Stimulated activated CD8-positive, alpha-beta memory T cell treated with anti-CD3 and anti-CD28 coated beads, Interleukin-7, amount 100 ng/mL, for 4 hours (primary cell): ENCODE data around the gene TACR1.

Experiments used
- DNase-seq, 2 donors: peaks; one replicate each; pipeline ENCODE4 v3.0.0-alpha.2; 2020; ENCODE audit warnings: low read depth in 2 of 2

Gene TACR1

GRCh38 chr2:75047992-75048625, 151.2 kb downstream of the TACR1 start:
- no peak for DNase-seq

DNA sequence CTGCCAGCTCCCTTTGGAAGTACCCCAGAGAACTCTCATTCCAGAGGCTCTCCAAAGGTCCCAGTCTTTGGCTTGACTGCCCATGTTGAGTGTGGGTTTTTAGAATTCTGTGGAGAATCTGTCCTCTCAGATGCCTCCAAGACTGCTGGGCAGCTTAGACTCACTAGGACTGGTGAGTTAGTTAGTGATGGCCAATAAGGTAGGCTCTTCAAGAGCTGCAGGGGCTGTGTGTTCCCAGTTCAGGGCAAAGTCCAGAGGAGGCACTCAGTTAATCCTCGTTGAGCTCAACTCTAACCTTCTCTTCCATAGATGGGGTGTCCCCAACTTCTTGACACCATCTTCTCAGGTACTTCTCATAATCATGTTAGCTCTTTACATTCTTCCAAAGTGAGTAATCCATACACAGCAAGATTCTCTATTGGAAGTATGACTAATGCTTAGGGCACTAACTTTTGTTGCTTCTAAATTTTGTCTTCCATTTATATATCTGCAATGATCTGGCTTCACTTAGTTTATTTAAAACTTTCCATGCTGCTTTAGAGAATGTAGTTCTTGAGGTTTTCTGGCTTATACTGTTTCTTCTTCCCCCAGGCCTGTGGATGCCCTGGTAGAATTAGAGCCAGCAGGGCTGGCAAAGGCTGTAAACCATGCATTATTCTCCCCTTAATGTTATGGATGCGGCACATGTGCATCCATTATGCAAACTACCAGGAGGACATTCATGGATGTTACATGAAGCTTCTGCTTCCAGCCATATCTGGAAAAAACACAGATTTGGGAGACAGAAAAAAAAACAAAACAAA, 151.9 kb downstream of the TACR1 start:
- no peak for DNase-seq

DNA sequence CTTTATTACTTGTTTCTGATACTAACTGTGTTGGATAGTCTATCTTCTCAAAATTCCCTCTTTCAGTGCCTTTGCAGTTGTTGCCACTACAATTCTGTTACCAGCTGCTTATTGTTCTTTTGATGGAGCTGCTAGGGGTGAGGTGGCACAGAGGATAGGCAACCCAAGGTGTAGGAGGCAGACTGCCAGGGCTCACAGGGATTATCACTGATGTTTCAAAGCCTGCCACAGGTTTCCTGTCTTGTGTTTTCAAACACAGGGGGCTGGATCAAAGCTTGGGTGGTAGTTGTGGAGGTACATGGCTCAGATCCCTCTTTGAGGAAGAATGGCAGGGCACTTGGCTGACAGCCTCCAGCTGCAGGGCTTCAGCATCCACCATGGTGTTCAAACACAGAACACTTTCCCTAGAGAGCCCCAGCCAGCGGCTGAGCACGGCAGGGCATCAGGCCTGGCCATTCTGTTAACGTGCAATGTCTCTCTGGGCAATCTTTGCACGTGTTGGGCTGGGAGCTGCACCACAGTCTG, 153.7 kb downstream of the TACR1 start:
- DNase-seq: no peak

GRCh38 chr2:75044291-75044690, 155.0 kb downstream of the TACR1 start:
- no peak for DNase-seq

DNA sequence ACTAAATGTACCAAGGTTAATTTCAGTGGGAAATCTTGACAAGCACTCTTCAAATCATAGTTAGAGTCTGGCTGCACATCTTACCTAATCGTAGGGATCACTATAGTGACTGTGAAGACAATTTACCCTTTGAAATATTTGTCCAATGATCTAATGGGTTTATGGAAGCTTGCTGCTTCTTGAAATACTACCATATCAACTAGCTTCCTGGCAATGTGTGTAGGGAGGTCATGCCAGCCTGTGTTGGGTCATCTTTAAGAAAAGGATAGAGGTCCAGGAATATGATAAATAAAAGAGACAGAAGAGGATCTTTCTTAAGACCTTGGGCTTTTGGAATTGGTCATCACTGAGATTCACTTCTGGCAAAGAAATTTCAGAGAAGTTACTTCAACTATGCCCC, 156.5 kb downstream of the TACR1 start:
- no peak for DNase-seq

DNA sequence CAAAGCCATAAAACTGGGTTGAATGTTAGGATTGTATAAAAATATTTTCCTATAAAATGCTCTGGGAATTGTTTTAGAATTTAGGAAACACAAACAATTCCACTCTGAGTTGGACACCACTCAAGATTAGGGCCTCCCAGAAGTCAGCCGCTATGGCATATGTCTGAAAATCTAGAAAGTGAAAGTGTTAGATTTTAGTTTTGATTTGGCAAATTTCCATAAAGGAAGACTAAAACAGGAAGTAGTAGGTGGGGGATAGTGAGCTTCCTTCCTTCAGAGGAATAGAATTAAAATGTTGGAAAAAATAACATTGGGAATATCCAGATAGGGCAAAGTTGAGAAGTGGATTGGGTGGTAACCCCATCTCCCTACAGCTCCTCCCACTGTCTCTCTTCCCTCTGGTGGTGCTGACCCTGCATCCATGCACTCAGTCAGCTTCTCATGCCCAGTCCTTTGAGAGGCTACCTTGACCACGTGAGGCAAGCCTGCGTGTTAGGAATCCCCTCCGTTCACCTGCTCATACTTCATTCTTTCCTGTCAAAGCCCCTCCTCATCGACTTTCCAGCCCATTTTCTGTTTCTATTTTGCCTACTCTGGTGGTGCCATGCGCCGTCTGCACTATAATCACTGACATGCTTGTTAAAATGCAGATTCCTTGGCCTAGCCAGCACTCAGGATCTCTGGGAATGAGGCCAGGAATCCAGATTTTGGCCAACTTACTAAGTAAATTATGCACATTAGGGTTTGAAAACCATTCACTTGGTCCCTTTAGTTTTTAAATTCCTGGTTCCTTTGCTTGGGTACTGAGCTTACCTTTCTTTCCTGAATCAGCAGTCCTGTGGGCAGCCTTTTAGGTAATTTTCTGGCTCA, 157.4 kb downstream of the TACR1 start:
- DNase-seq: no peak

DNA sequence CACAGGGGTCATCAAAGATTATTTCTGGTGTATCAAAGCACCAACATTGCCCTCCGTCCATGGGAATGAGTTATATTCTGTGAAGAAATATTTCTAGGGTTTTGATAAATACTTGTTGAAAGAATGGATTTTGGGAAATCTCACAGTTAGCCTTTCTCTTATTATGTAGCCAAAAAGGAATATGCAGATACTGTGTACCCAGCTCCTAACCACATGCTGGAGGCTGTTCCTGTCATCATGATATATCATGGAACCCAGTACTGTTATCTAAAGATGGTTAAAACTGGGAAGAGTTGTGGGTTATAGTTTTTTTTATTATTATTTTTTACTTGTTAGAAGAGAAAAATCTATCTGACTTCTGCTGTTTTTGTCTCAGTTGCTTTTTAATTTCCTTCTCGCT, 158.1 kb downstream of the TACR1 start:
- no peak for DNase-seq

GRCh38 chr2:75035444-75036353, 163.6 kb downstream of the TACR1 start:
- DNase-seq: no peak

DNA sequence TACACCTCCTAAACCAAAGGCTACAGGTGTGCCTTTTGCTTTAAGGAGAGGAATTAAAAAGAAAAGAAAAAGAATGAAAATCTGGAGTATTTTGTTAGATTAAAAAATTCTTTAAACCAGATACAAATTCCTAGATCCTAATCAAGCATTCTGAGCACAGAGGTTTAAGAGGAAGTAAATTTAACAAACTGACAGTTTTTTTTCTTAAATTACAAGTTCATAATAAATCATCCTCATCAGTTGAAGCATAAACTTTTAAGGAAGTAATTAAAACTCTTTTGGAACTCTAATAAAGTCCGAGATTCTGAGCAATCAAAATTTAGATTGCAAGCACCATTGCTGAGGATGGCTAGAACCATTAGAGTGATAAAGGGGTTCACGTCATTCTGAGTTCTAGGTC, 165.8 kb downstream of the TACR1 start:
- DNase-seq: no peak

GRCh38 chr2:75031906-75032803, 167.2 kb downstream of the TACR1 start:
- no peak for DNase-seq

- no peak for DNase-seq
Observed at GRCh38 chr2:75031171-75031570, 168.1 kb downstream of the TACR1 start.

GRCh38 chr2:75030218-75031009, 168.9 kb downstream of the TACR1 start:
- DNase-seq: no peak

GRCh38 chr2:75027886-75028285, 171.4 kb downstream of the TACR1 start:
- DNase-seq: no peak

DNA sequence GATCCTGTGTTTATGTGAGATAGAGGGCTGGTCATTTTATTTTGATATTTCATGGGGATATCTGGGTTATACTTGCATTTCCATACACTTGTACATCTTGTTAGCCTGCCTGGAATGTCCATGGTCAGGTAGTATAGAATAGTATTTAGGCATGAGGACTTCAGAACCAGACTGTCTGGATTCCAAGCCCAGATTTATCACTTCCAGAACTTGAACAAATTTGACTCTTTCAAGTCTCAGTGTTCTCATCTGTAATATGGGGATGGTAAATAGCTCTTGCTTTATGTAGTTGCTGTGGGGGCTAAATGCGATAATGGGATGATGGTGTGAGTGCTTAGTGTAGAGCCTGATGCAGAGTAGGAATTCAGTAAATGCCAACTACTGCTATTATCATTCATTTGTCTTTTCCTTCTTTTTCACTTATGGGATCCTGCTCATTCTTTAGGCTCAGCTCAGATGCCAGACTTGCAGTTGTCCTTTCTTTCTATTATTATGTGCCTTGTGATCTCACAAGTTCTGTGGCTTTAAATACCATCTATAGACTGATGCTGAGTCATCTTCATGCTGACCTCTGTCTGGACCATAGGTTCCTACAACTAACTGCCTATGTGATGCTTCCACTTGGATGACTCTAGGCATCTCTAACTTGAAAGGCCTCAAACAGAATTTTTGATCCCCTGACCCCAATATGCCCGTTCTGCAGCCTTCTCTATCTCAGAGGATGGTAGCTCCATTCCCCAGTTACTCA, 173.5 kb downstream of the TACR1 start:
- no peak for DNase-seq

DNA sequence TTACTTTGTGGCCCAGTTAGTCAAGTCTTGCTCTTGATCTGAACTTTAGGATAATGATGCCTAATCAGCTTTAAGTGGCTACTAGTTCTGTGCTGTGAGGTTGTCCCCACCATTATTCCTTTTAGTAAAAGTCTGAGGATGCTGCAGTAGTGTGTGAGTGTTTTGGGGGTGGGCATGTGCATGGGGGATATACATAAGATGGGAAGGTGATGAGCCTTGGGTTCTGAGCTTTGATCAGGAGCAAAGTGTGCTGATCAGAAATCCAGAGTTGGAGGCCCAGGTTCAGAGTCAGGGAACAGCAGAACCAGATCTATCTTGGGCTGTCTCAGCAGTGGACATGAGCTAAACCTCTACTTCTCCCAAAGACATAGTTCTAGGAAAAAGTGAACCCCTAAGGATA, 174.1 kb downstream of the TACR1 start:
- DNase-seq: no peak

DNA sequence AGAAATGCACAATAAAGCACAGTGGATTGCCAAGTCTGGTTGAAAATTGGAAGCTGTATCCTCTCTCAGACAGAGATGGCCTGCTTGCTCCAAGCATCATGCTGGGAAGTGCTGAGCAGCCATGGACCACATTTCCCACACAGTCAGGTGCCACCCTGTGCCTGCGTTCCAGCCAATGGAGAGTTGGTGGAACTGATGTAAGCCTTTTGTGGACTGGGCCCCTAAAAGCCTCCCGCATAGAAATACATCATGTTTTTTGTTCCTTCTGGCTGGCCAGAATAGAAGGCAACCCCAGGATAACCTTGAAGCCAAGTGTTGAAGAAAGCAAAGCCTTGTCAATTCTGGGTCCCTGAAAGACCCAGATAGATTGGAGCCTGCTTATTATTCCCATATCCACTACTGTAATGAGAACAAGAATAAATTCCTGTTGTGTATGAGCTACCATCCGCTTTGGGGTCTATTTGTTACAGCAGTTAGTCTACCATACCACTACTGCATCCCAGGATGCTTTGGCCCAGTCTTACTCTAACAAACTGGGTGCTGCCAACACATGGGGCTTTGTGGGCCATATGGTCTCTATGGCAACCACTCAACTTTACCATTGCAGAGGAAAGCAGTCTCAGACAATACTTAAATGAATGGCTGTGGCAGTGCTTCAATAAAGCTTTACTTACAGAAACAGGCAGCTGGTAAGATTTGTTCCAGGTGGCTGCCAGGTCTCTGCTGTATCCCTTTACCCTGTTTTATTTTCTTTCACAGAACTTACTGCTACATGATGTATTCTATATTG, 175.5 kb downstream of the TACR1 start:
- DNase-seq: no peak

- DNase-seq: no peak
Observed at GRCh38 chr2:75022516-75022915, 176.8 kb downstream of the TACR1 start.

GRCh38 chr2:75021672-75022071, 177.6 kb downstream of the TACR1 start:
- DNase-seq: no peak
